NCI-H2227 treated with DMSO at 0.1 percent for 48 hours (cell line): ENCODE results near the gene ZACN.
"Not testable (repeated sequence)": the region's sequence is repeated elsewhere in the genome, so short reads cannot be mapped to it uniquely, and the experiment has no call there.

ENCODE experiments used
- DNase-seq: peaks from one replicate; lab custom pipeline; 2025; lab: John Stamatoyannopoulos, UW

The ZACN gene

GRCh38 chr17:76078860-76079534 is at the start of gene ZACN:
Gene ZACN, plus strand, starts transcription at chr17:76079182. Its CDS starts 83 bp downstream, at chr17:76079265.
- DNase-seq: no peak

GRCh38 chr17:76032073-76032779 is 46.8 kb upstream of the ZACN start:
- peak; percentile 8 for DNase-seq

- DNase-seq: no peak
These were observed 46.2 kb upstream of the ZACN start for GRCh38 chr17:76032780-76033108.

- DNase-seq: no peak
These were observed 45.8 kb upstream of the ZACN start for GRCh38 chr17:76033139-76033538.

- DNase-seq: no peak
These were observed 44.3 kb upstream of the ZACN start for GRCh38 chr17:76034428-76035350.

- DNase-seq: peak; percentile 2
These were observed 42.3 kb upstream of the ZACN start for GRCh38 chr17:76036497-76037261.

GRCh38 chr17:76038050-76038449 is 40.9 kb upstream of the ZACN start:
- DNase-seq: no peak

- no peak for DNase-seq
These were observed 39.9 kb upstream of the ZACN start for GRCh38 chr17:76039121-76039520.

- no peak for DNase-seq
These were observed 38.6 kb upstream of the ZACN start for GRCh38 chr17:76040376-76040775.

GRCh38 chr17:76042868-76043267 is 36.1 kb upstream of the ZACN start:
- not testable (repeated sequence) for DNase-seq

GRCh38 chr17:76044475-76045007 is 34.4 kb upstream of the ZACN start:
- not testable (repeated sequence) for DNase-seq

- no peak for DNase-seq
These were observed 32.9 kb upstream of the ZACN start for GRCh38 chr17:76046064-76046463.

GRCh38 chr17:76048025-76048605 is 30.9 kb upstream of the ZACN start:
- DNase-seq: no peak

GRCh38 chr17:76048711-76049110 is 30.3 kb upstream of the ZACN start:
- DNase-seq: no peak

GRCh38 chr17:76049239-76049638 is 29.7 kb upstream of the ZACN start:
- DNase-seq: no peak

- DNase-seq: no peak
These were observed 29.0 kb upstream of the ZACN start for GRCh38 chr17:76049836-76050537.

- DNase-seq: no peak
These were observed 28.2 kb upstream of the ZACN start for GRCh38 chr17:76050538-76051467.

- no peak for DNase-seq
These were observed 27.4 kb upstream of the ZACN start for GRCh38 chr17:76051561-76051960.
